Fibroblast of peridontal ligament (primary cell): ENCODE results near the gene PPFIA3.

Source experiments
- DNase-seq: peaks from one replicate; pipeline ENCODE4 v3.0.0-alpha.2; 2010; ENCODE audit errors: extremely low read depth

PPFIA3 gene

DNA sequence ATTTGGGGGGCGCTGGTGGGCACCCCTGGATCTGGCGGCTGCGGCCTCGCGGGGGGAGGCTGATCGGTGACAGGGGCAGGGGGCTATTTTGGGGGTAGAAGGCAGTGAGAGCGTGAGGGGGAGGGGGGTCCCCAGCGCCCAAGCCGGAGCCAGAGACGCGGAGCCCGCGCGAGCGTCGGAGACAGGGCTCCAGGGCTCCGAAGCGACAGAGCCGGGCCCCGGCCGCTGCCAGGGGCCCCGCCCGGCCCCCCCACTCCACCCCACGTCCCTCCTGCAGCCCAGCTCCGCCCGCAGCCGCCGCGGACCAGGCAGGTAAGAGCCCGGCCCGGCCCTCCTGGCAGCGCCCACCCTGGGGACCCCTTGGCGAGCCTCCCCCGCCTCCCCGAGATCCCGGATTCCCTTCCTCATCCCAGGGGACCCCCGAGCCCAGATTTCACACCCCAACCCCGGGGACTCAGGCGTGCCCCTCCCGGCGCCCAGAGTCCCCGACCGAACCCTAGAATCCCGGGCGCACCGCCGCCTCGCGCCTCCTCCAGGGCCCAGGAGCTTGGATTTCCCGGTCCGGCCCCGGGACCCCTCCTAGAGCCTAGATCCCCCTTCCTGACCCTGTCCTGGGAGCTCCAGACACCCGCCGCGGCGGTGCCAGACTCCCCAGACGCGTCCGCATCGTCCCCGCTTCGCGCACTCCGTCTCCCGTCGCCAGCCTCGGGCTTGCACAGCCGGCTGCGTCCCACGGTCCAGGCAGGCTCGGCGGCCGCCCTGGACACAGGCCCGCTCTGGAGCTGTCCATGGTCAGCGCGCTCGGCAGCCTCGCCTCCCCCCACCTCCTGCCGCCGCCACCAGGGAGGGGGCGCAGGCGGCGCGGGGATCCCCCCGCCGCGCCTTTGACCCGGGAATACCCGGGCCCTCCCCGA is at the start of gene PPFIA3:
TSS of gene PPFIA3 (plus strand) at position 134 of the 914 bp plus-strand sequence. CDS start 8,330 bp downstream, outside the sequence.
- peak; percentile 35 for DNase-seq

DNA sequence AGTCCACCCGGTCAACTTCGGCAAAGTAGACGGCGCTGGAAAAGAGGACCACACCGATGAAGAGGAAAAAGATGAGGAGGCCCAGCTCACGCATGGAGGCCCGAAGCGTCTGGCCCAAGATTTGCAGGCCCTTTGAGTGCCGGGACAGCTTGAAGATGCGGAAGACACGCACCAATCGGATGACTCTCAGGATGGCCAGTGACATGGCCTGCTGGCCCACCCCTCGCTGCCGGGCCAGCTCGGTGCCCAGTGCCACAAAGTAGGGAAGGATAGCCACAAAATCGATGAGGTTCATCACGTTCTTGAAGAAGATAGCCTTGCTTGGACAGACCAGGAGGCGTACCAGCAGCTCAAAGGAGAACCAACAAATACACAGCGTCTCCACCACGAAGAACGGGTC is 48.9 kb upstream of the PPFIA3 start:
- DNase-seq, result no peak

- no peak for DNase-seq
Measured at GRCh38 chr19:49071860-49072547, 47.3 kb upstream of the PPFIA3 start.

DNA sequence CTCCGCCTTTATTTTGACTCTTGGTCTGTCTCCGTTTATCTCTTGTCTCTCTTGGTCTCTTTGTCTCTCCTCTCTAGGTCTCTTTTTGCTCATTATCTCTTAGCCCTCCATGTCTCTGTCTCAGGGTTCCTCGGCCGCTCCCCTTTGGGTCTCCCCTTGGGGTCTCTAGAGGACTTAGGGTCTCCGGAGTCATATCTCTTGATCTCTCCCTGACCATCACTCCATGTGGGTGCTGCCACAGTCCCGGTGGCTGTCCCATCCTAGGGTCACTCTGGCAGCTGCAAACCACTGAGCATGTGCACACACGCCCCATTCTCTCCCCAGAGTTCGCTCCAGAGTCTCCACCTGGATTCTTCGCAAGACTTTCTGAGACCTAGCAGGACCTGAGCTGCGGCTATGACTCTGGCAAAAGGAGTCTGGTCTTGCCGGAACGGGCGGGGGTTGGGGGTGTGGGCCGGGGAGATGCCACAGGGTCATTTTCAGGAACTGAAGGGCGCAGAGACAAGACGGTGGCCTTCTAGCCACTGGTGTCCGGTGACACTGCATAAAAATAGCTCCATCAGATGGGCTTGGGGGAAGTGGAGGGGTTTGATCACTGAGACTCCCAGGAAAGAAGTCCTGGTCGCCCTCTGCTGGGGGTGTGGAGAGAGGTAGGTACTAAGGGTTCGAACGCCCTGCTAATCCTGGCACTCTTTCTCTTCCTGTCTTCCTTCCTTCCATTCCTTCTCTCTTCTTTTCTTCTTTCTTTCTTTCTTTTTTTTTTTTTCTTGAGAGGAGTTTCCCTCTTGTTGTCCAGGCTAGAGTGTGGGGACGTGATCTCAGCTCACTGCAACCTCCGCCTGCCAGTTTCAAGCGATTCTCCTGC is 45.6 kb upstream of the PPFIA3 start:
- DNase-seq, result no peak

GRCh38 chr19:49074869-49075268 is 44.5 kb upstream of the PPFIA3 start:
- peak; percentile 67 for DNase-seq

- DNase-seq, result no peak
Measured at GRCh38 chr19:49080392-49080791, 39.0 kb upstream of the PPFIA3 start.

DNA sequence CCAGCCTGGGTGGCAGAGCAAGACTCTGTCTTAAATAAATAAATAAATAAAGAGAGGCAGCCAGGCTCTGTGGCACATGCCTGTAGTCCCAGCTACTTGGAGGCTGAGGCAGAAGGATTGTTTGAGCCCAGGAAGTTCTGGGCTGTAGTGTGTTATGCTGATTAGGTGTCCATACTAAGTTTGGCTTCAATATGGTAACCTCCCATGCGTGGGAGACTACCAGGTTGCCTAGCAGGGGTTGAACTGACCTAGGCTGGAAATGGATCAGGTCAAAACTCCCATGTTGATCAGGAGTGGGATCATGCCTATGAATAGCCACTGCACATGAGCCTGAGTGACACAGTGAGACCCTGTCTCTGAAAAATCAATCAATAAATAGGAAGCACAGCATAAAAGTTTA is 38.1 kb upstream of the PPFIA3 start:
- no peak for DNase-seq

- no peak for DNase-seq
Measured at GRCh38 chr19:49084206-49085019, 34.9 kb upstream of the PPFIA3 start.

DNA sequence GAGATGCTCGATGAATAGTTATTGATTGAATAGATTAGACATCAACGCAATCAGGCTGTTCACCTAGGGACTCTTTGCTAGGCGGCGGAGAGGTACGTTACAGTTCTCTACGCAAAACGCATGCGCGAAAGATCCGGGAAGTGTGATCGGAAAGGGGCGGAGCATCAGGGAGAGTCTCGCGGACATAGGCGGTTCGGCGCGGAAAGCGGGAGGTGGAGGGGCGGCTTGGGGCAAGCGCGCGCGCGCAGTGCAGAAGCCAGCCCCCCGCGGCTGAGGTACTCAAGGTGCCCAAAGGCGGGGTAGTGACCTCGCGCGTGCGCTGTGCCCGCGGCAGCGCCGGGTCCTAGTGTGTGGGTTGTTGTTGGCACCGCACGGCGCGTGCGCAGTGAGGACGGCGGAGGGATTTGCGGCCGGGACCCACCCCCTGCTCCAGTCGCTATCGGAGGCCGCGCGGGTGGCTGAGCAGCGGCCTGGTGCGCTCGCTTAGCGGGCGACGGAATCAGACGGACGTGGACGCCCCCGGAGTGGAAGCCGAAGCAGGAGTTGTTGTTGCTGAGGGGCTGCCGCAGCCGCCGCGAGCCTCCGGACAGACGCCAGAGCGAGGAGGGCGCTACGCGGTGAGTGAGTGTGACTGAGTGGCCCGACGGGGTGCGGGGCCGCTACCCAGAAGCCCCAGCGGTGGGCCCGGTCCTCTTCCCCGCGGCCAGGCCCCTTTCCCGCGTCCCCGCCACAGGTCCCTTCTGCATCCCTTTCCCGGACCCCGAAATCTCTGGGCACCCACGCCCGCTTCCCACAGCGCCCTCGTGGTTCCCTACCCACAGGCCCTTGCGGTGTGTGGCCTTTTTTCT is 34.1 kb upstream of the PPFIA3 start, which contains the start of gene SNRNP70:
TSS of gene SNRNP70 (plus strand) at position 432 of the 848 bp plus-strand sequence. CDS start 964 bp downstream, outside the sequence.
- peak; percentile 99 for DNase-seq

GRCh38 chr19:49085868-49086232 is 33.5 kb upstream of the PPFIA3 start:
- DNase-seq, result no peak

DNA sequence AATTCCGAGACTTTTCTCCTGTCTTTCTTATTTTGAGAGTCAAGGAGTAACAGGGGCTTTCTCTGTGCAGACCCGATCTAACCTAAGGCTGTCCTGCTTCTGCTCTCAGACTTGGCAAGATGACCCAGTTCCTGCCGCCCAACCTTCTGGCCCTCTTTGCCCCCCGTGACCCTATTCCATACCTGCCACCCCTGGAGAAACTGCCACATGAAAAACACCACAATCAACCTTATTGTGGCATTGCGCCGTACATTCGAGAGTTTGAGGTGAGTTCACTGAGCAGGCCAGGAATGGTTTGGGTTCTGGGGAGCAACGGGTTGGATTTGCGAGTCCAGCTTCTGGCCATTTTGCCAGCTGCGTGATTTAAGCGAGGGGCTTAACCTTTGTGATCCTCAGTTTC is 33.0 kb upstream of the PPFIA3 start:
- no peak for DNase-seq

GRCh38 chr19:49091391-49092038 is 27.8 kb upstream of the PPFIA3 start:
- DNase-seq, result no peak

DNA sequence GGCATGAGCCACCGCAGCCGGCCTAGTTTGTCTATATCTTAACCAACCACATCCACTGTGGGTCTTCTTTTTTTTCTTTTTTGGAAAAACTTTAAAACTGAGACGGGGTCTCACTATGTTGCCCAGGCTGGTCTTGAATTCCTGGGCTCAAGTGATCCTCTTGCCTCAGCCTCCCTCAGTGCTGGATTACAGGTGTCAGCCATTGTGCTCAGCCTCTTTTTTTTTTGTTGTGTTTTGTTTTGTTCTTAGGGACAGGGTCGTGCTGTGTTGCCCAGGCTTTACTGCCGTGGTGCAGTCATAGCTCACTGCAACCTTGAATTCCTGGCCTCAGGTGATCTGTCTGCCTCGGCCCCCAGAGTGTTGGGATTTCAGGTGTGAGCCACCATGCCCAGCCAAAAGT is 26.7 kb upstream of the PPFIA3 start:
- DNase-seq, result no peak

DNA sequence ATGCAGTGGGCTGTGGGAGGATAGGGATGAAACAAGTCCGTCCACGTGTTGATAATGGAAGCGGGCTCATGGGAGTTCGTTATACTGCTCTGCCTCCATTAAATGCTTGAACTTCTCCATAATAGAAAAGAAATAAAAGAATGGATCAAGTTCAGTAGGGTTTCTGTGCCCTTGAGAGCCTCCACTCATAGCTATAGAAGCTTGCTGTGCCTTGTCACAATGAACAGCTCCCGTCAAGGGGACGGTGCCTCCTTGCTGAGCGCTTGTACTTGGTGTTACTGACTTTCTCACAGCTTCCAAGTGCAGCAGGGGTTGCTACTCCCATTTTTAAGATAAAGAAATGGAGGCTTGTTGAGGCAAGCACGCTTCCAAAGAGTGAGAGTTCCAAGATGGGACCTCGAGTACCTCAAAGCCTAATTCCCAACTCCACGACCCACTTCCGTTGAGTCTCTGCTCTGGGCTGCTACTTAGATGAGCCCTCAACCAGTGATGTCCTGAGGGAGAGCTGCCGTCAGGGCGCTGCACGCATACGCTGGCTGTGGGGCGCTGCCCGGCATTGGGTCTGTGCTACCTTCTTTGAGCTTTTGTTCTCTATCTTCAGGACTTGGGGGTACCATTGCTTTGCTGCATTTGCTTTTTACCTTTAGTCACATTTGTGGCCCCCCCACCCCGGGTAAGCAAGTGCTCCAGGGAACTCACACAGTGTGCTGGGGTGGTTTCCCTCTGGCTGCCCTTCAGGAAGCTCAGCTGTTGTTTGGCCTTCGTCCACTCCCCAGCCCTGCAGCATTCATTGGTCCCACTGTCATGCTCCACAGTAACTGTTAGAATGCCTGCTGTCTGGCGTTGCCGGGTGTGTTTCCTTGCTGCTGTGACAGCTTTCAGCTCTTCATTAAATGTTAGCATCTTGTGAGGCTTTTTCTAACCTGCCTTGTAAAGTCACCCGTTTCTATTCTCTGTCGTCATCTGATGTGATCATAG is 24.6 kb upstream of the PPFIA3 start:
- DNase-seq, result peak; percentile 32

- DNase-seq, result peak; percentile 78
Measured at GRCh38 chr19:49097453-49098288, 21.7 kb upstream of the PPFIA3 start.

DNA sequence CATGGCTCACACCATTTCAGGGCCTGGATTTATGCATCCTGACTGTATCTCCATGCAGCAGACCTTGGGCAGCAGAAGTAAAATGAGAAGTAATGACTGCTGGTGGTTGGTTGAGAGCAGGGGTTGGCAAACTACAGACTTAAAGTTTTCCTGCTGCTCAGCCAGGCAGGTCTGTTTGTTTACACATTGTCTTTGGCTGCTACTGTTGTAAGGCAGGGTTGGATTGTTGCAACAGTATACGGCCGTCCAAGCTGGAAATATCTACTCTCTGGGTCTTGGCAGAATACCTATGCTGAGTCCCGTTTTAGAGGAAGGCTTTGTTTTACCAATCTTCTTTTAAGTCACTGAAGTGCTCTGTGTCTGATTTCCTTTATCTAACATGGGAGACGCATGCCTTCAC is 20.5 kb upstream of the PPFIA3 start:
- peak; percentile 37 for DNase-seq

- DNase-seq, result no peak
Measured at GRCh38 chr19:49101160-49101559, 18.2 kb upstream of the PPFIA3 start.
